Measurements from ENCODE around the gene MEIS1. TPM values are rescaled to one million over a fixed set of nuclear protein-coding genes. Genes with fewer than 3 reads are reported as not detected.

Gene MEIS1
- total RNA-seq, 4 donors from 2014 or later, result 25.9 to 129 (median 28.8) TPM

DNA sequence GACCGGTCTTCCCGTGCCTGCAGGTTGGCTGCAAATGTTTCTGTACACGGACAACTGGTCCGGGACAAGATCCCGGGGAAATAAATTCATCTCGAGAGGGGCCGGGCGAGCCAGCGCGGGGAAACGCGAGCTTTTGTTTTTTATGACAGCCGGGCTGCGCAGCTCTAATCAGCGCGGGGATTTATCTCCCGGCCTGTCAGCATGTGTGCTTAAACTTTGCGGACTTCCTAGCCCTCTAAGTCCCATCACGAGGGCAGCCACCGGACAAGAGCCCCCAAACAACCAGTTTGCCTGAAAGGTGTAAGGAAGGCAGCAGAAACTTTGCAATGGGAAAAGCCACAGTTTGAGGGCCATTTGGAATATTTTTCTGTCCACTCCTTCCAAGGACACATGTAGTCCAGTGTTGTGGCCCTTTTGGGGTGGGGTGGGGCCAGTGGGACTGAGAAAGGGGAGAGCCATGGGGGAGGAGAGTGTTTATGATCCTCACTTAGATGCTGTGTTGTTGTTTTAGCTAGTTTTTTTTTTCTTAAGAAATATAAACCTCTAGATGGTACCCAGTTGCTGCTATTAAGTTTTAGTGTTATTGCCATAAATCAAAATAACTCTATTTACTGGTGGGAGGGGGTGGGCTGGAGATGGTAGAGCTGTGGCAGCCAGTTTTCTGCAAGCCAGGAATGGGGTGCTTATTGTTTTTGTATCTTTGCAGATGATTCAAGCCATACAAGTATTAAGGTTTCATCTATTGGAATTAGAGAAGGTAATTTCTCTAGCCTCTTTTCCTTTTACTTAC lies 6.0 kb downstream of the MEIS1 start:
- no peaks in the 10 kb centered on the region for H3K9me3 ChIP-seq
- 0 to 14% methylated on average over 1 to 20 of the region's 20 CpGs for WGBS, 2 donors (ENCODE audit: low coverage in 1 of 2)
- no peaks in the 10 kb centered on the region for H3K4me1 ChIP-seq
- TF ChIP-seq POLR2A (IDR thresholded peaks at IDR 0.05) (no peak), POLR2AphosphoS5 (IDR thresholded peaks at IDR 0.05) (peak in 1 of 3 donors; percentile 9)
- H3K27me3 ChIP-seq, result peaks cover 79% of the 10 kb centered on the region
- peak overlapping the region; percentile 91 to 96 (median 93) for H3K27ac ChIP-seq
- DNase-seq, result no peak
- in situ Hi-C loops (cut with MboI; ENCODE audit: low pct_ligation_motif_present in 1 of 4, low pct_unique_long_range_greater_than_20kb in 1 of 4, low sequenced_read_pairs in 3 of 4) (loop anchor here in 3 of 4 donors (25.0 kb wide), 5 partner anchors 246 to 1596 kb away; no protein-coding TSS in a partner anchor), intact Hi-C loops (cut with DNase I; ENCODE audit: low total_unique reads) (loop anchor here (5.0 kb wide), 1 partner anchor 251 kb away; no protein-coding TSS in a partner anchor)
- H3K36me3 ChIP-seq, result no peaks in the 10 kb centered on the region
- H3K4me3 ChIP-seq, result peak overlapping the region; percentile 26 to 73 (median 58)

DNA sequence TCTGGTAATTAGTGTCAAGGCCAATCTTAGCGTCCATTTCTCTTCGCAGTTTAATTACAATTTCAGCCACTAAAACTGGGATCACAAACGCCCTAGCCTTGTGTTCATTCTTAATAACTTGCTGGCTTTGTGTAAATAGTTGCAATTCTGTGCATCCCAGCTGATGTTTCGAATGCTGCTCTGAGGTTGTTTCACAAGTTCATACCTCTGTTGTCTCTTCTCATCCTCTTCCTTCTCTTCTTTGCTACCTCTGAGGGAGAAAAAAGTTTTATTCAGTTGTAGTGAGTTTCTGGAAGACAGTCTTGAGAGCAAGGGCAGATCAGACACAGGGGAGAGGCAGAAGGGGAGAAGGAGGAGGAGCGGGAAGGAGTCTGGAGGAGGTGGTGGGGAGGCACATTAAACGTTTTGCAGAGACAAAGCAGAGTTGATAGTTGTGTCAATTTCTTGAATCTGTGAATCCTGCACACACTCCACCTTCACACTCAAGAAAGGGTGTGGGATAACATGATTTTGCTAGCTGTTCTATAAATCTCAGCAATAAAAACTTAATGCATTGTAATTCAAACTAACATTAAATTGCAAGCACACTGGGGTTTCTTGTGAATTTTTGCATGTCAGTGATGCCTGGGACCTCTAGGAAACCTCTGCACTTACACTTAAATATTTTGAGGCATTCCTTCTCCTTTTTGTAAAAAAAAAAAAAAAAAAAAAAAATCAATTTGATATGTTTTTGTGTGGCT lies 6.8 kb downstream of the MEIS1 start:
- 40 to 46% methylated on average over 6 of the region's 6 CpGs for WGBS, 2 donors (ENCODE audit: low coverage in 1 of 2)
- in situ Hi-C loops (cut with MboI; ENCODE audit: low pct_ligation_motif_present in 1 of 4, low pct_unique_long_range_greater_than_20kb in 1 of 4, low sequenced_read_pairs in 3 of 4) (loop anchor here in 3 of 4 donors (25.0 kb wide), 5 partner anchors 246 to 1596 kb away; no protein-coding TSS in a partner anchor), intact Hi-C loops (cut with DNase I; ENCODE audit: low total_unique reads) (loop anchor here (5.0 kb wide), 1 partner anchor 251 kb away; no protein-coding TSS in a partner anchor)
- Histone ChIP-seq H3K4me1 (no peaks in the 10 kb centered on the region), H3K9me3 (no peaks in the 10 kb centered on the region), H3K27me3 (peaks cover 71% of the 10 kb centered on the region), H3K36me3 (no peaks in the 10 kb centered on the region), H3K4me3 (peak overlapping the region; percentile 26 to 73 (median 58)), H3K27ac (peak overlapping the region; percentile 91 to 96 (median 93))
- DNase-seq, result no peak
- no peak for TF ChIP-seq EP300 (IDR thresholded peaks at IDR 0.05; ENCODE audit: low read depth)
- TF ChIP-seq POLR2AphosphoS5 (IDR thresholded peaks at IDR 0.05), result no peak
- TF ChIP-seq POLR2A (IDR thresholded peaks at IDR 0.05), result no peak
- TF ChIP-seq, protein P1, sequence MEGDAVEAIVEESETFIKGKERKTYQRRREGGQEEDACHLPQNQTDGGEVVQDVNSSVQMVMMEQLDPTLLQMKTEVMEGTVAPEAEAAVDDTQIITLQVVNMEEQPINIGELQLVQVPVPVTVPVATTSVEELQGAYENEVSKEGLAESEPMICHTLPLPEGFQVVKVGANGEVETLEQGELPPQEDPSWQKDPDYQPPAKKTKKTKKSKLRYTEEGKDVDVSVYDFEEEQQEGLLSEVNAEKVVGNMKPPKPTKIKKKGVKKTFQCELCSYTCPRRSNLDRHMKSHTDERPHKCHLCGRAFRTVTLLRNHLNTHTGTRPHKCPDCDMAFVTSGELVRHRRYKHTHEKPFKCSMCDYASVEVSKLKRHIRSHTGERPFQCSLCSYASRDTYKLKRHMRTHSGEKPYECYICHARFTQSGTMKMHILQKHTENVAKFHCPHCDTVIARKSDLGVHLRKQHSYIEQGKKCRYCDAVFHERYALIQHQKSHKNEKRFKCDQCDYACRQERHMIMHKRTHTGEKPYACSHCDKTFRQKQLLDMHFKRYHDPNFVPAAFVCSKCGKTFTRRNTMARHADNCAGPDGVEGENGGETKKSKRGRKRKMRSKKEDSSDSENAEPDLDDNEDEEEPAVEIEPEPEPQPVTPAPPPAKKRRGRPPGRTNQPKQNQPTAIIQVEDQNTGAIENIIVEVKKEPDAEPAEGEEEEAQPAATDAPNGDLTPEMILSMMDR (IDR thresholded peaks at IDR 0.05), result no peak

DNA sequence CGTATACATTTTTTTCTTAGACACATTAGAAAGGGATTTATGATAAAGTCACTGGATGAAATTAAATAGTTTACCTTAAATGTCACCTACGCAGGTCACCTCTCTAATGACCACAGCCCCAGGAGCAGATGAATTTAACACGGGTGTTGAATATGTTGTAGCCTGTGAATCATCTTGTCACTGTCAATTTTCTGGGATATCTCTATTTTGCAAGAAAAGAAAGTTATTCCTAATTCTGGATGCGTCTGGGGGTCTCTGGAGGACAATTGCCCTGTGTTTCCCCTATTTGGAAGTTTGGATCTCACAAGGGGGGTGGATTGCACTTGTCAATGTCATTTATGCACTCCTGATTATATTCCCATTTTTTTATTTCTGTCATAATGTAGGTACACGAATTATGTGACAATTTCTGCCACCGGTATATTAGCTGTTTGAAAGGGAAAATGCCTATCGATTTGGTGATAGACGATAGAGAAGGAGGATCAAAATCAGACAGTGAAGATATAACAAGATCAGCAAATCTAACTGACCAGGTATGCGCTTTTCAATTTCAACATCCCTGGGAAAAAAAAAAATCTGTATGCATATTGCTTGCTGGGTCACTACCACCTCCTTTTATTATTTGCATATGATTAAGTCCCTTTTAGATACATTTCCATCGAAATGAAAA lies 7.7 kb downstream of the MEIS1 start:
- H3K4me3 ChIP-seq, result peak overlapping the region in 3 of 4 donors; percentile 29 to 73 (median 31)
- no peak for DNase-seq
- in situ Hi-C loops (cut with MboI; ENCODE audit: low pct_ligation_motif_present in 1 of 4, low pct_unique_long_range_greater_than_20kb in 1 of 4, low sequenced_read_pairs in 3 of 4) (loop anchor here in 3 of 4 donors (25.0 kb wide), 5 partner anchors 245 to 1595 kb away; no protein-coding TSS in a partner anchor), intact Hi-C loops (cut with DNase I; ENCODE audit: low total_unique reads) (loop anchor here (5.0 kb wide), 1 partner anchor 250 kb away; no protein-coding TSS in a partner anchor)
- H3K4me1 ChIP-seq, result no peaks in the 10 kb centered on the region
- WGBS, 2 donors (ENCODE audit: low coverage in 1 of 2), result 58 to 62% methylated on average over 10 of the region's 10 CpGs
- no peaks in the 10 kb centered on the region for H3K36me3 ChIP-seq
- H3K9me3 ChIP-seq, result no peaks in the 10 kb centered on the region
- H3K27ac ChIP-seq, result peak overlapping the region; percentile 91 to 96 (median 93)
- peaks cover 62% of the 10 kb centered on the region for H3K27me3 ChIP-seq
- TF ChIP-seq POLR2AphosphoS5 (IDR thresholded peaks at IDR 0.05), result no peak
- TF ChIP-seq POLR2A (IDR thresholded peaks at IDR 0.05), result no peak
- TF ChIP-seq, protein P1 (IDR thresholded peaks at IDR 0.05), result no peak
- TF ChIP-seq EP300 (IDR thresholded peaks at IDR 0.05; ENCODE audit: low read depth), result no peak

DNA sequence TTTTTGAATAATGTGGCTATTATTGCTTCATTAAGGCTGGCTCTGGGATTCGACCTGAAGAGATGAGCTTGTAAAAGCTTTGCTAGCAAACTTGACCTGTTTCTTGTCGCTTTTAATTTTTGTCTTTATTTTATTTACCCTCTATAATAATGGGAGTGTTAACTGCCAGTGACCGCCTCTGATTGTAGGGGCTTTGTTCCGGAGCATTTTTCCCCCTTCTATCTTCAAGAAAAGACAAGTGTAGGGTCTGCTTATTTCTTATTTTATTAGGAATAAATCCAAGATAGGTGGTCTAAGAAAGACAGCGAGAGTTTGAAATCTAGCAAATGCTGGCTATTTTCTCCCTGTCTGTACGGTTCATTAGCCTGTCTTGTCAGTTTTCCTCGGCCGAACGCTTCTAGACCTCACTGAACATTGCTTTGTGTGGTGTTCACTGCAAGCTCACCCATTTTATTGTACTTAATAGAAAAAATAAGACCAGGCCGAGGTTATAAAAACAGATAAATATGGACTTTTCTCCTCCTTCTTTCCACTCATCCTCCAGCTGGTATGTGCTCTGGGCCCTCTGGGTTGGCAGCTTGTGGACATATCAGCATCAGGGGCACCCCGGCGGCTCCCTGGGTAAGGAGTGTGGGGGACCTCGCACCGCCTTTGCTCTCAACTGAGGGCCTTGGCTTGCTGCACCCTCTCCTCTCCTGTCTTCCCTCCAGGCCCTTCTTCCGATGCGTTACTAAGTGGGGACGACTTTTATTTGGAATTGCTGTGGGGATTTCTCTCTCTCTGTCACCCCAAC lies 8.5 kb downstream of the MEIS1 start:
- intact Hi-C loops (cut with DNase I; ENCODE audit: low total_unique reads), result loop anchor here (5.0 kb wide), 1 partner anchor 249 kb away; no protein-coding TSS in a partner anchor

More for the DNA sequence above, 8.5 kb downstream of the MEIS1 start:
- in situ Hi-C loops (cut with MboI; ENCODE audit: low pct_ligation_motif_present in 1 of 4, low pct_unique_long_range_greater_than_20kb in 1 of 4, low sequenced_read_pairs in 3 of 4), result loop anchor here in 3 of 4 donors (25.0 kb wide), 5 partner anchors 244 to 1594 kb away; no protein-coding TSS in a partner anchor
- no peak for DNase-seq
- no peaks in the 10 kb centered on the region for H3K36me3 ChIP-seq
- no peak for TF ChIP-seq POLR2A (IDR thresholded peaks at IDR 0.05)
- no peak for TF ChIP-seq EP300 (IDR thresholded peaks at IDR 0.05; ENCODE audit: low read depth)
- no peak for TF ChIP-seq POLR2AphosphoS5 (IDR thresholded peaks at IDR 0.05)
- TF ChIP-seq, protein P1 (IDR thresholded peaks at IDR 0.05), result no peak
- H3K27me3 ChIP-seq, result peaks cover 54% of the 10 kb centered on the region
- H3K9me3 ChIP-seq, result no peaks in the 10 kb centered on the region
- 59 to 62% methylated on average over 8 to 17 of the region's 17 CpGs for WGBS, 2 donors (ENCODE audit: low coverage in 1 of 2)
- H3K4me3 ChIP-seq, result peak overlapping the region; percentile 7 to 73 (median 30)
- peak overlapping the region; percentile 91 to 96 (median 93) for H3K27ac ChIP-seq
- no peaks in the 10 kb centered on the region for H3K4me1 ChIP-seq

Data from transverse colon (tissue), 4 donors.